Adipocyte (in vitro differentiated cells): ENCODE results near the gene DPP4.
"Not testable (repeated sequence)": the region's sequence is repeated elsewhere in the genome, so short reads cannot be mapped to it uniquely, and the experiment has no call there.

Experiments used
- DNase-seq: peaks from one replicate; pipeline ENCODE4 v3.0.0-alpha.2; 2015; ENCODE audit warnings: low read depth
- H3K27me3 ChIP-seq: replicated peaks from 2 replicates; pipeline ENCODE4 v1.7.0; 2013; ENCODE audit warnings: mild to moderate bottlenecking, low read length, moderate library complexity; ENCODE audit not compliant: control insufficient read depth, insufficient read depth
- H3K36me3 ChIP-seq: 2 replicates; pipeline ENCODE4 v1.7.0; 2013; ENCODE audit warnings: low read length, mild to moderate bottlenecking, moderate library complexity; ENCODE audit not compliant: control insufficient read depth, insufficient read depth, severe bottlenecking
- H3K4me1 ChIP-seq: 2 replicates; pipeline ENCODE4 v1.7.0; 2013; ENCODE audit warnings: mild to moderate bottlenecking, low read length, moderate library complexity; ENCODE audit not compliant: control insufficient read depth, insufficient read depth
- H3K4me3 ChIP-seq: 2 replicates; pipeline ENCODE4 v1.7.0; 2013; ENCODE audit warnings: mild to moderate bottlenecking, low read length, moderate library complexity
- H3K9ac ChIP-seq: 2 replicates; pipeline ENCODE4 v1.7.0; 2013; ENCODE audit warnings: mild to moderate bottlenecking, low read length, moderate library complexity
- H3K9me3 ChIP-seq: 2 replicates; pipeline ENCODE4 v1.7.0; 2013; ENCODE audit warnings: mild to moderate bottlenecking, low read length, moderate library complexity; ENCODE audit not compliant: control insufficient read depth

The DPP4 gene

GRCh38 chr2:162053808-162054155, 20.2 kb downstream of the DPP4 start:
- no peak for DNase-seq
- H3K9me3 ChIP-seq = peaks cover 10% of the 10 kb centered on the region
- no peaks in the 10 kb centered on the region for H3K4me1 ChIP-seq
- no peak overlapping the region for H3K4me3 ChIP-seq
- H3K36me3 ChIP-seq = no peaks in the 10 kb centered on the region
- no peak overlapping the region for H3K9ac ChIP-seq
- H3K27me3 ChIP-seq = no peaks in the 10 kb centered on the region

GRCh38 chr2:162053066-162053807, 20.8 kb downstream of the DPP4 start:
- H3K27me3 ChIP-seq = no peaks in the 10 kb centered on the region
- no peaks in the 10 kb centered on the region for H3K4me1 ChIP-seq
- H3K36me3 ChIP-seq = no peaks in the 10 kb centered on the region
- peaks cover 10% of the 10 kb centered on the region for H3K9me3 ChIP-seq
- H3K9ac ChIP-seq = no peak overlapping the region
- no peak overlapping the region for H3K4me3 ChIP-seq
- no peak for DNase-seq

GRCh38 chr2:162050513-162050961, 23.5 kb downstream of the DPP4 start:
- H3K9me3 ChIP-seq = no peaks in the 10 kb centered on the region
- no peak for DNase-seq
- no peaks in the 10 kb centered on the region for H3K36me3 ChIP-seq
- no peaks in the 10 kb centered on the region for H3K27me3 ChIP-seq
- no peak overlapping the region for H3K9ac ChIP-seq
- H3K4me1 ChIP-seq = no peaks in the 10 kb centered on the region
- no peak overlapping the region for H3K4me3 ChIP-seq

- H3K9me3 ChIP-seq, H3K4me3 ChIP-seq, H3K9ac ChIP-seq, H3K27me3 ChIP-seq, H3K4me1 ChIP-seq, H3K36me3 ChIP-seq, DNase-seq: not testable (repeated sequence)
These were observed 24.9 kb downstream of the DPP4 start for GRCh38 chr2:162049089-162049488.

- no peak overlapping the region for H3K9ac ChIP-seq
- H3K27me3 ChIP-seq = no peaks in the 10 kb centered on the region
- H3K9me3 ChIP-seq = no peaks in the 10 kb centered on the region
- H3K36me3 ChIP-seq = peaks cover 7% of the 10 kb centered on the region
- no peak for DNase-seq
- H3K4me1 ChIP-seq = no peaks in the 10 kb centered on the region
- no peak overlapping the region for H3K4me3 ChIP-seq
These were observed 29.4 kb downstream of the DPP4 start for GRCh38 chr2:162044586-162044985.

GRCh38 chr2:162043132-162043531, 30.9 kb downstream of the DPP4 start:
- H3K36me3 ChIP-seq = peaks cover 7% of the 10 kb centered on the region
- no peak for DNase-seq
- H3K9me3 ChIP-seq = no peaks in the 10 kb centered on the region
- H3K4me1 ChIP-seq = no peaks in the 10 kb centered on the region
- H3K27me3 ChIP-seq = no peaks in the 10 kb centered on the region
- no peak overlapping the region for H3K4me3 ChIP-seq
- no peak overlapping the region for H3K9ac ChIP-seq

GRCh38 chr2:162041485-162041884, 32.5 kb downstream of the DPP4 start:
- H3K9ac ChIP-seq = no peak overlapping the region
- no peaks in the 10 kb centered on the region for H3K9me3 ChIP-seq

GRCh38 chr2:162038725-162039124, 35.3 kb downstream of the DPP4 start:
- Histone ChIP-seq H3K9ac (no peak overlapping the region), H3K4me1 (peaks cover 13% of the 10 kb centered on the region), H3K4me3 (no peak overlapping the region), H3K36me3 (peaks cover 7% of the 10 kb centered on the region), H3K9me3 (no peaks in the 10 kb centered on the region), H3K27me3 (no peaks in the 10 kb centered on the region)
- DNase-seq = no peak

More at GRCh38 chr2:162041485-162041884, 32.5 kb downstream of the DPP4 start:
- peaks cover 7% of the 10 kb centered on the region for H3K36me3 ChIP-seq
- H3K27me3 ChIP-seq = no peaks in the 10 kb centered on the region
- no peak overlapping the region for H3K4me3 ChIP-seq
- no peak for DNase-seq
- peaks cover 13% of the 10 kb centered on the region for H3K4me1 ChIP-seq

- Histone ChIP-seq H3K9me3 (no peaks in the 10 kb centered on the region), H3K4me1 (peaks cover 13% of the 10 kb centered on the region), H3K9ac (peak overlapping the region; percentile 9), H3K27me3 (no peaks in the 10 kb centered on the region), H3K4me3 (no peak overlapping the region), H3K36me3 (peaks cover 3% of the 10 kb centered on the region)
- DNase-seq = no peak
These were observed 36.1 kb downstream of the DPP4 start for GRCh38 chr2:162037886-162038285.

- no peak for DNase-seq
- Histone ChIP-seq H3K36me3 (no peaks in the 10 kb centered on the region), H3K4me1 (peaks cover 13% of the 10 kb centered on the region), H3K9me3 (no peaks in the 10 kb centered on the region), H3K9ac (peak overlapping the region; percentile 9), H3K27me3 (no peaks in the 10 kb centered on the region), H3K4me3 (no peak overlapping the region)
These were observed 36.8 kb downstream of the DPP4 start for GRCh38 chr2:162037028-162037795.

- H3K9me3 ChIP-seq = no peaks in the 10 kb centered on the region
- H3K27me3 ChIP-seq = no peaks in the 10 kb centered on the region
- H3K4me3 ChIP-seq = no peak overlapping the region
- DNase-seq = no peak
- no peaks in the 10 kb centered on the region for H3K36me3 ChIP-seq
- H3K4me1 ChIP-seq = peaks cover 13% of the 10 kb centered on the region
- H3K9ac ChIP-seq = no peak overlapping the region
These were observed 38.0 kb downstream of the DPP4 start for GRCh38 chr2:162035981-162036380.
